ENCODE data around the gene TRIM71. TPM values are rescaled to one million over a fixed set of nuclear protein-coding genes. Genes with fewer than 3 reads are reported as not detected.
A peak's percentile ranks its signal among the peaks of the same experiment; 100 is the strongest.

Gene TRIM71
- total RNA-seq, 1 donor from 2014 or later: 17.2 TPM

GRCh38 chr3:32872487-32873382 is 54.9 kb downstream of the TRIM71 start:
- no peak overlapping the region for H3K9ac ChIP-seq (ENCODE audit: low read length)
- peaks cover 8% of the 10 kb centered on the region for H3K27me3 ChIP-seq (ENCODE audit: insufficient read depth, low read length)
- peaks cover 26% of the 10 kb centered on the region for H3K4me1 Mint-ChIP-seq (ENCODE audit: low read depth, unreplicated experiment)
- H3K4me1 ChIP-seq (ENCODE audit: insufficient read depth, low read length): peaks cover 3% of the 10 kb centered on the region
- no peak overlapping the region for H3K4me2 ChIP-seq (ENCODE audit: low read length)
- H3K4me3 ChIP-seq (ENCODE audit: insufficient read depth, low read depth, low read length): no peak overlapping the region
- no peaks in the 10 kb centered on the region for H3K36me3 ChIP-seq (ENCODE audit: insufficient read depth, low read length)
- H3K9me3 Mint-ChIP-seq (ENCODE audit: unreplicated experiment): no peaks in the 10 kb centered on the region
- H3K27me3 Mint-ChIP-seq (ENCODE audit: low read depth, unreplicated experiment): no peaks in the 10 kb centered on the region
- peaks cover 12% of the 10 kb centered on the region for H3K36me3 Mint-ChIP-seq (ENCODE audit: low read depth, unreplicated experiment)
- no peak overlapping the region for H3K4me3 Mint-ChIP-seq (ENCODE audit: unreplicated experiment)
- DNase-seq (ENCODE audit: low read depth) (peak; percentile 26), FAIRE-seq (no peak)
- TF ChIP-seq EZH2 (IDR thresholded peaks at IDR 0.05; ENCODE audit: insufficient read depth, low read length) (no peak), CTCF (IDR thresholded peaks at IDR 0.05; ENCODE audit: insufficient read depth, low read depth, low read length) (no peak)
- H3K79me2 ChIP-seq (ENCODE audit: insufficient read depth, low read length): no peaks in the 10 kb centered on the region
- H3K27ac ChIP-seq (ENCODE audit: low read depth, low read length): no peak overlapping the region
- no peaks in the 10 kb centered on the region for H3K9me3 ChIP-seq (ENCODE audit: insufficient read depth, low read depth, low read length)
- no peak overlapping the region for H2AFZ ChIP-seq (ENCODE audit: low read depth, low read length)
- no peak overlapping the region for H3K27ac Mint-ChIP-seq (ENCODE audit: unreplicated experiment)
- no peaks in the 10 kb centered on the region for H4K20me1 ChIP-seq (ENCODE audit: insufficient read depth, low read length)

- no peak overlapping the region for H3K27ac ChIP-seq (ENCODE audit: low read depth, low read length)
- H3K27me3 ChIP-seq (ENCODE audit: insufficient read depth, low read length): peaks cover 8% of the 10 kb centered on the region
- Mint-ChIP-seq H3K36me3 (ENCODE audit: low read depth, unreplicated experiment) (peaks cover 13% of the 10 kb centered on the region), H3K4me1 (ENCODE audit: low read depth, unreplicated experiment) (peaks cover 26% of the 10 kb centered on the region), H3K27me3 (ENCODE audit: low read depth, unreplicated experiment) (no peaks in the 10 kb centered on the region), H3K27ac (ENCODE audit: unreplicated experiment) (no peak overlapping the region), H3K4me3 (ENCODE audit: unreplicated experiment) (no peak overlapping the region), H3K9me3 (ENCODE audit: unreplicated experiment) (no peaks in the 10 kb centered on the region)
- no peak for FAIRE-seq
- H4K20me1 ChIP-seq (ENCODE audit: insufficient read depth, low read length): no peaks in the 10 kb centered on the region
- H3K4me3 ChIP-seq (ENCODE audit: insufficient read depth, low read depth, low read length): no peak overlapping the region
- H3K9ac ChIP-seq (ENCODE audit: low read length): no peak overlapping the region
- no peaks in the 10 kb centered on the region for H3K9me3 ChIP-seq (ENCODE audit: insufficient read depth, low read depth, low read length)
- no peaks in the 10 kb centered on the region for H3K79me2 ChIP-seq (ENCODE audit: insufficient read depth, low read length)
- H3K4me1 ChIP-seq (ENCODE audit: insufficient read depth, low read length): peaks cover 3% of the 10 kb centered on the region
- no peak overlapping the region for H2AFZ ChIP-seq (ENCODE audit: low read depth, low read length)
- no peaks in the 10 kb centered on the region for H3K36me3 ChIP-seq (ENCODE audit: insufficient read depth, low read length)
- no peak for DNase-seq (ENCODE audit: low read depth)
- TF ChIP-seq CTCF (IDR thresholded peaks at IDR 0.05; ENCODE audit: insufficient read depth, low read depth, low read length): no peak
- TF ChIP-seq EZH2 (IDR thresholded peaks at IDR 0.05; ENCODE audit: insufficient read depth, low read length): no peak
- H3K4me2 ChIP-seq (ENCODE audit: low read length): no peak overlapping the region
Observed at GRCh38 chr3:32873531-32874130, 55.8 kb downstream of the TRIM71 start.

Measured in astrocyte (in vitro differentiated cells and primary cell).